Fibroblast of the aortic adventitia (primary cell): ENCODE data around the gene HILPDA. TPM values are rescaled to one million over a fixed set of nuclear protein-coding genes. Genes with fewer than 3 reads are reported as not detected.
A peak's percentile ranks its signal among the peaks of the same experiment; 100 is the strongest.

ENCODE experiments used
- DNase-seq: peaks from one replicate; pipeline ENCODE4 v3.0.0-alpha.2; 2010; ENCODE audit warnings: low read depth
- H3K4me3 ChIP-seq: 2 replicates; pipeline ENCODE4 v1.5.1; 2011; ENCODE audit warnings: low read depth, mild to moderate bottlenecking, control low read depth, low read length, moderate library complexity
- CTCF ChIP-seq: IDR thresholded peaks from 2 replicates; pipeline ENCODE4 v1.5.1; 2011; ENCODE audit warnings: mild to moderate bottlenecking, low read length, control low read depth, inconsistent platforms; ENCODE audit not compliant: insufficient read depth
- total RNA-seq: library from RNA; depleted of rRNA; stranded (reverse); fragments of >200 nt; gene quantifications from 2 replicates; pipeline ENCODE4 v1.2.3, GENCODE V29; 2012; ENCODE audit warnings: low replicate concordance

The HILPDA gene
- total RNA-seq, 1 donor: 17.3 TPM

GRCh38 chr7:128443831-128444600, 11.7 kb upstream of the HILPDA start:
- H3K4me3 ChIP-seq: no peak overlapping the region
- no peak for DNase-seq
- no peak for TF ChIP-seq CTCF

- TF ChIP-seq CTCF: no peak
- no peak for DNase-seq
Measured at GRCh38 chr7:128446306-128446705, 9.4 kb upstream of the HILPDA start.

GRCh38 chr7:128447941-128448564, 7.6 kb upstream of the HILPDA start:
- no peak for TF ChIP-seq CTCF
- DNase-seq: no peak
- H3K4me3 ChIP-seq: no peak overlapping the region

More at GRCh38 chr7:128446306-128446705, 9.4 kb upstream of the HILPDA start:
- H3K4me3 ChIP-seq: no peak overlapping the region

GRCh38 chr7:128448751-128449302, 6.9 kb upstream of the HILPDA start:
- H3K4me3 ChIP-seq: no peak overlapping the region
- no peak for DNase-seq
- no peak for TF ChIP-seq CTCF

DNA sequence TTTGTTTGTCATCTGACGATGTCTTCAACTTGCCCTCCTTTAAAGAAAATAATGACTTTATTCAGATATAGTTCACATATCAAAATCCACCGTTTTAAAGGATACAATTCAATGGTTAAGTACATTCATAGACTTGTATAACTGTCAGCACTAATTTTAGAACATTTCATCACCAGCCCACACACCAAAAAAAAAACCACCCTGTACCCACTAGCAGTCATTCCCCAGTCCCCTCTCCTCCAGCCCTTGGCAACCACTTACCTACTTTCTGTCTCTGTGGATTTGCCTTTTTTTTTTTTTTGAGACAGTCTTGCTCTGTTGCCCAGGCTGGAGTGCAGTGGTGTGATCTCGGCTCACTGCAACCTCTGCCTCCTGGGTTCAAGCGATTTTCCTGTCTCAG, 5.3 kb upstream of the HILPDA start:
- H3K4me3 ChIP-seq: no peak overlapping the region
- DNase-seq: peak; percentile 18
- no peak for TF ChIP-seq CTCF

DNA sequence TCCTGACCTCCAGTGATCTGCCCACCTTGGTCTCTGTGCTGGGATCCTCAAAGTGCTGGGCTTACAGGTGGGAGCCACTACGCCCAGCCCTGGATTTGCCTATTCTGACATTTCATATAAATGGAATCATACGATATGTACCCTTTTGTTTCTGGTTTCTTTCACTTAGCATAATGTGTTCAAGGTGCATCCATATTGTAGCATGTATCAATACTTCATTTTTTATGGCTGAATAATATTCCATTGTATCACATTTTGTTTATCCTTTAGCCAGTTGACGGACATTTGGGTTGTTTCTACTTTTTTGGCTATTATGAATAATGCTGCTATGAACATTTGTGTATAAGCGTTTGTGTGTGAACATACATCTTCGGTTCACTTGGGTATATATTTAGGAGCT, 4.8 kb upstream of the HILPDA start:
- DNase-seq: no peak
- H3K4me3 ChIP-seq: no peak overlapping the region
- TF ChIP-seq CTCF: no peak
